ENCODE results near the gene ASPHD2. TPM values are rescaled to one million over a fixed set of nuclear protein-coding genes. Genes with fewer than 3 reads are reported as not detected.

The ASPHD2 gene
- total RNA-seq, 1 donor from 2014 or later = 0.32 TPM

GRCh38 chr22:26417406-26417805, 11.7 kb upstream of the ASPHD2 start:
- H3K9me3 ChIP-seq = no peaks in the 10 kb centered on the region
- no peak for DNase-seq (ENCODE audit: low spot score in 2 of 2)
- no peak overlapping the region for H3K27ac ChIP-seq
- H3K27me3 ChIP-seq = no peaks in the 10 kb centered on the region
- H3K4me3 ChIP-seq = no peak overlapping the region
- intact Hi-C loops (cut with DNase I) = no loop called here
- no peak for TF ChIP-seq CTCF (IDR thresholded peaks at IDR 0.05)
- H3K36me3 ChIP-seq = no peaks in the 10 kb centered on the region
- no peaks in the 10 kb centered on the region for H3K4me1 ChIP-seq

- DNase-seq (ENCODE audit: low spot score in 2 of 2) = no peak
- TF ChIP-seq CTCF (IDR thresholded peaks at IDR 0.05) = no peak
- no peak overlapping the region for H3K27ac ChIP-seq
- no peaks in the 10 kb centered on the region for H3K36me3 ChIP-seq
- intact Hi-C loops (cut with DNase I) = no loop called here
- no peaks in the 10 kb centered on the region for H3K27me3 ChIP-seq
- H3K4me3 ChIP-seq = no peak overlapping the region
- peaks cover 0 to 7% of the 10 kb centered on the region in 2 donors for H3K9me3 ChIP-seq
- no peaks in the 10 kb centered on the region for H3K4me1 ChIP-seq
Measured at GRCh38 chr22:26418620-26419019, 10.4 kb upstream of the ASPHD2 start.

- H3K4me1 ChIP-seq = peaks cover 0 to 6% of the 10 kb centered on the region in 2 donors
- no peaks in the 10 kb centered on the region for H3K36me3 ChIP-seq
- H3K27me3 ChIP-seq = no peaks in the 10 kb centered on the region
- intact Hi-C loops (cut with DNase I) = no loop called here
- peaks cover 0 to 10% of the 10 kb centered on the region in 2 donors for H3K9me3 ChIP-seq
- H3K27ac ChIP-seq = no peak overlapping the region
- DNase-seq (ENCODE audit: low spot score in 2 of 2) = no peak
- TF ChIP-seq CTCF (IDR thresholded peaks at IDR 0.05) = no peak
- H3K4me3 ChIP-seq = no peak overlapping the region
Measured at GRCh38 chr22:26426924-26427323, 2.1 kb upstream of the ASPHD2 start.

GRCh38 chr22:26429458-26430286, 612 bp downstream of the ASPHD2 start:
- DNase-seq (ENCODE audit: low spot score in 2 of 2) = no peak
- intact Hi-C loops (cut with DNase I) = no loop called here
- peak overlapping the region; percentile 70 to 80 for H3K4me3 ChIP-seq
- no peak overlapping the region for H3K27ac ChIP-seq
- peaks cover 0 to 6% of the 10 kb centered on the region in 2 donors for H3K4me1 ChIP-seq
- H3K9me3 ChIP-seq = no peaks in the 10 kb centered on the region
- H3K27me3 ChIP-seq = no peaks in the 10 kb centered on the region
- H3K36me3 ChIP-seq = no peaks in the 10 kb centered on the region
- TF ChIP-seq CTCF (IDR thresholded peaks at IDR 0.05) = no peak

- no peaks in the 10 kb centered on the region for H3K36me3 ChIP-seq
- H3K27me3 ChIP-seq = no peaks in the 10 kb centered on the region
- H3K4me1 ChIP-seq = peaks cover 0 to 6% of the 10 kb centered on the region in 2 donors
- H3K27ac ChIP-seq = no peak overlapping the region
- DNase-seq (ENCODE audit: low spot score in 2 of 2) = no peak
- no peaks in the 10 kb centered on the region for H3K9me3 ChIP-seq
- no peak overlapping the region for H3K4me3 ChIP-seq
- intact Hi-C loops (cut with DNase I) = no loop called here
- no peak for TF ChIP-seq CTCF (IDR thresholded peaks at IDR 0.05)
Measured at GRCh38 chr22:26430600-26430999, 1.5 kb downstream of the ASPHD2 start.

All from ascending aorta (tissue), 2 donors.